Brain microvascular endothelial cell (primary cell): ENCODE measurements around the gene OASL.

Source experiments
- DNase-seq: peaks from one replicate; pipeline ENCODE4 v3.0.0-alpha.2; 2020
- H3K27ac ChIP-seq: fragments of 250-450 bp; sonication (Bioruptor Pico); 2 replicates; pipeline ENCODE4 v1.5.1; 2020; ENCODE audit warnings: mild to moderate bottlenecking, moderate library complexity
- H3K27me3 ChIP-seq: fragments of 250-450 bp; sonication (Bioruptor Pico); replicated peaks from 2 replicates; pipeline ENCODE4 v1.5.1; 2020; ENCODE audit warnings: mild to moderate bottlenecking
- H3K36me3 ChIP-seq: fragments of 250-450 bp; sonication (Bioruptor Pico); replicated peaks from 2 replicates; pipeline ENCODE4 v1.5.1; 2020; ENCODE audit warnings: mild to moderate bottlenecking
- H3K4me3 ChIP-seq: 2 replicates; pipeline ENCODE4 v1.5.1; 2011; ENCODE audit warnings: low read depth, mild to moderate bottlenecking, control low read depth, low read length, moderate library complexity
- in situ Hi-C: cut with HindIII; loops from 2 replicates; pipeline ENCODE4 v1.10.0; 2017; ENCODE audit warnings: low sequenced_read_pairs, low pct_ligation_motif_present
- TF ChIP-seq, protein P1 (sequence below): IDR thresholded peaks from 2 replicates; pipeline ENCODE4 v1.5.1; 2011; ENCODE audit warnings: low read depth, mild to moderate bottlenecking, moderate library complexity, low read length, control low read depth, inconsistent platforms; ENCODE audit errors: missing control alignments

OASL gene, protein sequence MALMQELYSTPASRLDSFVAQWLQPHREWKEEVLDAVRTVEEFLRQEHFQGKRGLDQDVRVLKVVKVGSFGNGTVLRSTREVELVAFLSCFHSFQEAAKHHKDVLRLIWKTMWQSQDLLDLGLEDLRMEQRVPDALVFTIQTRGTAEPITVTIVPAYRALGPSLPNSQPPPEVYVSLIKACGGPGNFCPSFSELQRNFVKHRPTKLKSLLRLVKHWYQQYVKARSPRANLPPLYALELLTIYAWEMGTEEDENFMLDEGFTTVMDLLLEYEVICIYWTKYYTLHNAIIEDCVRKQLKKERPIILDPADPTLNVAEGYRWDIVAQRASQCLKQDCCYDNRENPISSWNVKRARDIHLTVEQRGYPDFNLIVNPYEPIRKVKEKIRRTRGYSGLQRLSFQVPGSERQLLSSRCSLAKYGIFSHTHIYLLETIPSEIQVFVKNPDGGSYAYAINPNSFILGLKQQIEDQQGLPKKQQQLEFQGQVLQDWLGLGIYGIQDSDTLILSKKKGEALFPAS

DNA sequence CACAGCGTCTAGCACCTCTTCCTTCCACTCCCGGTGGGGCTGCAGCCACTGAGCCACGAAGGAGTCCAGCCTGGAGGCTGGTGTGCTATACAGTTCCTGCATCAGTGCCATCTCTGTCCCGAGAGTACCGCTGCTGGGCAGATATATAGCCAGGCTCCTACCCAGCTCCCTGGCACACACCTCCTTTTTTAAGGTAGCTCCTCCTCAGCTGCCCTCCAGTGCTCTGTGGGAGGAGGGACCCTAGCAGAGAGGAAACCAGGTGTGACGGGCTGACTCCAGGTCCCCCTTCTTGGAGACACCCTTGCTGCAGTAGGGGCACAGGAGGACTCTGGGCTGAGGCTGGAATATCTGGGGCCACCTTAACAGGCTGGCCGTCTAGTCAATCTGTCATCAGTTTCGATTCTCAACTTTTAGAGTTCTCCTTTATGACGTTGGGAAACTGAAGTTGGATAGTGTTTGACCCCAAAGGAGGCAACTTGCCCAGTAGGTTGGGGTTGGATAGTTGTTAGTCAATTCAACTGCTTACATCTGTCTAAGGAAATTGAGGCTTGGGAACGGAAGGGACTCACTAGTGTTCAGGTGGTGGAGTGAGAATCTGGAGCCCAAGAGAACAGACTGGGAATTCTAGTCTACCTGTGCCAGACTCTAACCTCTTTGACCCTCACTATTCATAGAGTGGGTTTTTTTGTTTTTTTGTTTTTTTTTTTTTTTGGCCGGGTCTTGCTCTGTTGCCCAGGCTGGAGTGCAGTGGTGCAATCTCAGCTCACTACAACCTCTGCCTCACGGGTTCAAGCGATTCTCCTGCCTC is at the start of gene OASL:
Gene OASL (minus strand): TSS at position 386 of the 808 bp plus-strand sequence. CDS start 275 bp downstream, at position 111.
- Histone ChIP-seq H3K4me3 (peak within 1 kb of the TSS; percentile 13), H3K27ac (no peak within 1 kb of the TSS)

DNA sequence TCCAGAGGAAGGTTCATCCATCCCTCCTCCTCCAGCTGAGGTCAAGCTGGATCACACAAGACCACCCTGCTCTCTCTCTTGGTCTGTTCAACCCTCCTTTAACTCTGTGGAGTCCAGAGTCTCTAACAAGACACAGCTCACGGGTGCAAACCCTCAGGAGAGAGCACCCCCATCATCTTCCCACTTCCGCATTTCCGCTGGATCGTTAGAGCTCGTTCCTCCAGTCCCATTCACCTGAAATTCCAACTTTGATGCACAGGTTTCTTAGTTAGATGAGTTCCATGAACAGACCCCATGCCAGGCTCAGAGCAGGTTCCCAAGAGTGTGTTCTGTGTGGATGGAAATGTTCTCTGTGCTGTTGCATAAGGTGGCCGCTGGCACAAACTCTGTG is 49.1 kb upstream of the OASL start:
- in situ Hi-C loops = no loop called here
- no peak for DNase-seq
- Histone ChIP-seq H3K36me3 (no peaks in the 10 kb centered on the region), H3K27ac (no peak overlapping the region), H3K4me3 (no peak overlapping the region), H3K27me3 (no peaks in the 10 kb centered on the region)
- TF ChIP-seq, protein P1, sequence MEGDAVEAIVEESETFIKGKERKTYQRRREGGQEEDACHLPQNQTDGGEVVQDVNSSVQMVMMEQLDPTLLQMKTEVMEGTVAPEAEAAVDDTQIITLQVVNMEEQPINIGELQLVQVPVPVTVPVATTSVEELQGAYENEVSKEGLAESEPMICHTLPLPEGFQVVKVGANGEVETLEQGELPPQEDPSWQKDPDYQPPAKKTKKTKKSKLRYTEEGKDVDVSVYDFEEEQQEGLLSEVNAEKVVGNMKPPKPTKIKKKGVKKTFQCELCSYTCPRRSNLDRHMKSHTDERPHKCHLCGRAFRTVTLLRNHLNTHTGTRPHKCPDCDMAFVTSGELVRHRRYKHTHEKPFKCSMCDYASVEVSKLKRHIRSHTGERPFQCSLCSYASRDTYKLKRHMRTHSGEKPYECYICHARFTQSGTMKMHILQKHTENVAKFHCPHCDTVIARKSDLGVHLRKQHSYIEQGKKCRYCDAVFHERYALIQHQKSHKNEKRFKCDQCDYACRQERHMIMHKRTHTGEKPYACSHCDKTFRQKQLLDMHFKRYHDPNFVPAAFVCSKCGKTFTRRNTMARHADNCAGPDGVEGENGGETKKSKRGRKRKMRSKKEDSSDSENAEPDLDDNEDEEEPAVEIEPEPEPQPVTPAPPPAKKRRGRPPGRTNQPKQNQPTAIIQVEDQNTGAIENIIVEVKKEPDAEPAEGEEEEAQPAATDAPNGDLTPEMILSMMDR = no peak

More for the DNA sequence above, at the start of gene OASL:
- no peak for DNase-seq
- H3K36me3 ChIP-seq = no peaks in the 10 kb centered on the region
- in situ Hi-C loops = no loop called here
- H3K27me3 ChIP-seq = no peaks in the 10 kb centered on the region
- TF ChIP-seq, protein P1 = no peak

DNA sequence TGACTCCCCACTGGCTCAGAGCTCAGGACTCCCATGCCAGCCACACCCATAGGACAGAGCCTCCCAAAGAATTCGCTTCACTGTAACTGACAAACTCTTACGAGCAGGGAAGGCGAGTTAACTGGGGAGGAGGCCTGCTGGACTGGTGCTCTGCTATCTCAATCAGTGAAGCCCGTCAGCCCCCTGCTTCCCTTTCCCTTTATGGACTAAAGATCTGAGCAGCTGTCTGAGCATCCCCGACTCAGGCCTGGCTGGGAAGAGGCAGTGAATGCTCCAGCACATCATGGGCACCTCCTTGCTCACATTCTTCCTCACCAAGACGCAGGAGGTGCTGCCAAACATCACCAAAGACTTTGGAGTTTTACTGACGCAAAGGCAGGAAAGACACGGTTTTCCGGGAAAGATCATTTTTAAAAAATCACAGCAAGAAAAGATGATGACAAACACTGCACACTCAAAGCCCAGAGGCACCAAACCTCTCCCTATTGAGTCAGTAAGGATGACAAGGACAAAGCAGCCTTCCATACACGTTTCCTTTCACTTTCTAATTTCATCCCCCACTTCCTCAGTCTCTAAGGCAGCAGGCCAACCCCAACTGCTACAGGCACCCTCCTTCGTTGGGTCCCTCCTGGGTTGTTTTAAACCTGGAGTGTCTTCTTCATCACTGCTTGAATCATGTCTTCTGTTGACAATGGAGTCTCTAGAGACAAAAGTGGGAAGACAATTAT is 48.6 kb upstream of the OASL start:
- TF ChIP-seq, protein P1 = no peak
- in situ Hi-C loops = no loop called here
- DNase-seq = no peak
- Histone ChIP-seq H3K27me3 (no peaks in the 10 kb centered on the region), H3K36me3 (no peaks in the 10 kb centered on the region), H3K4me3 (no peak overlapping the region), H3K27ac (no peak overlapping the region)

DNA sequence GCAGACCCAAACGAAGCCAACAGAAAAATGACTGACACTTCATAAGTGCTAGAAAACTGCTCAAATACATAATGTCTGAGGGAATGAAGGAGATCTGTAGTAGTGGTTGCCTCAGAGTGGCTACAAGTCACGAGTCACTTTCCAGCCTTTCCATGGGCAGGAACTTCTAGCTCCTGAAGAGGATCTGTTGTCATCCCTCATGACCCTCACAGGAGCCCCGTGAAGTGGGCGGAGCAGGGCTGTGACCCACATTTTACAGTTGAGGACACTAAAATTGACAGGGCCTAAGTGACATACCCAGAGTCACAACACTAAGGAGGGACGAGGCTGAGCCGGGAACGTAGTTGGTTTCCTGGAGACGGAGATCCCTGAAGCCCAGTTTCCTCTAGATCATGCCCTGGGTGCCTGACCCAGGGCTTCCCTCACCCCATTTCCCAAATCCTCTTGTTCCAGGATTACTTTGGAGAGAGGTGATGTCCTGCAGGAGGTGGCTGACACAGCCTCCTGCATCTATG is 47.8 kb upstream of the OASL start:
- TF ChIP-seq, protein P1 = no peak
- Histone ChIP-seq H3K27me3 (no peaks in the 10 kb centered on the region), H3K27ac (no peak overlapping the region), H3K36me3 (no peaks in the 10 kb centered on the region), H3K4me3 (no peak overlapping the region)
- in situ Hi-C loops = no loop called here
- DNase-seq = no peak

DNA sequence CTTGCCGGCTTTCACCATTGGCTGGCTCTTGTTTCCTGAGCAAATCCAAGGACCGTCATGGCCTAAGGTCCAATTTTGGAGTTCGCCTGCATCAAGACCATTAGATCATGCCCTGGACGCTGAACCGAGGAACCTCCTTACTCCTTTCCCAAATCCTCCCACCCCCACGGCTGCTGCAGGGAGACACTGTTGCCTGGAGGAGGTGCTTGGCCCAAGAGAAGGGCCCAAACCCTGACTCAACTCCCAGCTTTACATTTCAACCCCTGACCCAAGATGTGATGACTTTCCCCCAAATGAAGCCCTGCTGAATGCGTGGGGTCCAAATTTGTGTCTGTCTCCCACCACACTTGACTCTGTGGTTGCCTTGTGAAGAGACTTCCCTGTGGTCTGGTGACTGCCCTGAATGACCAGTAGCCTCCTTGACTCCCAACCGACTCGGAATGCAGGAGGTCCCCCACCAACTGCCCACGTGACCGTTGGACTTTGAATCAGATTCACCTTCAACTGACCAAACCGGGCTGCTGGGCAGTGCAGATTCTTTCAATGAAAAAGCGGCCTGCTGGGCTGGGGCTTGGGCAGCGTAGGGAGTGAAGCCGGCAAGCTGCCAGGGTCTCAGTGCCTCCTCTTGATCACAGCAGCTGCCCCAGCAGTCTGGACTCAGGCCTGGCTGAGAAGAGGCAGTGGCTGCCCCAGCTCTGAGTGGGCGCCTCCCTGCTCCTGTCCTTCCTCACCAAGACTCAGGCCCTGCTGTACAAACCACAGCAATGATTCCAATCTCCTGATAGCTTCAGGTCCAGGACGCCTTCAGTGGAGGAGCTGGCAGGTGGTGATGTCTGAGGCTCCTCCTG is 46.7 kb upstream of the OASL start:
- Histone ChIP-seq H3K36me3 (no peaks in the 10 kb centered on the region), H3K4me3 (no peak overlapping the region), H3K27ac (no peak overlapping the region), H3K27me3 (no peaks in the 10 kb centered on the region)
- TF ChIP-seq, protein P1 = no peak
- in situ Hi-C loops = no loop called here
- DNase-seq = no peak
